Liver (tissue), 9 donors: ENCODE results near the gene RYR1. TPM values are rescaled to one million over a fixed set of nuclear protein-coding genes. Genes with fewer than 3 reads are reported as not detected.

Experiments
- DNase-seq: peaks from one replicate; pipeline ENCODE4 v3.0.0-alpha.2; 2017; ENCODE audit warnings: low spot score
- H3K27ac ChIP-seq, 2 donors: one replicate each; pipeline ENCODE4 v1.7.0; 2013; ENCODE audit warnings: inconsistent platforms in 2 of 2, low read length in 2 of 2, control low read depth in 1 of 2, low read depth in 1 of 2, mild to moderate bottlenecking in 1 of 2
- H3K27me3 ChIP-seq, 4 donors: one replicate each; pipeline versions ENCODE4 v1.6.1 to v1.7.0; 2013; ENCODE audit warnings: low read length in 3 of 4, inconsistent platforms in 1 of 4, mild to moderate bottlenecking in 1 of 4, moderate library complexity in 1 of 4; ENCODE audit not compliant: control insufficient read depth in 4 of 4, insufficient read depth in 4 of 4
- H3K36me3 ChIP-seq, 4 donors: one replicate each; pipeline versions ENCODE4 v1.6.1 to v1.7.0; 2013; ENCODE audit warnings: low read length in 3 of 4, mild to moderate bottlenecking in 3 of 4, low read depth in 1 of 4, moderate library complexity in 1 of 4; ENCODE audit not compliant: control insufficient read depth in 4 of 4, insufficient read depth in 3 of 4
- H3K4me1 ChIP-seq, 4 donors: one replicate each; pipeline versions ENCODE4 v1.6.1 to v1.7.0; 2013; ENCODE audit warnings: low read length in 3 of 4, mild to moderate bottlenecking in 3 of 4, moderate library complexity in 1 of 4; ENCODE audit not compliant: control insufficient read depth in 4 of 4, insufficient read depth in 4 of 4
- H3K4me3 ChIP-seq, 3 donors: one replicate each; pipeline versions ENCODE4 v1.6.1 to v1.7.0; 2013; ENCODE audit warnings: low read length in 3 of 3, control low read depth in 1 of 3, low read depth in 1 of 3, mild to moderate bottlenecking in 1 of 3
- H3K9ac ChIP-seq, 2 donors: one replicate each; pipeline ENCODE4 v1.7.0; 2013; ENCODE audit warnings: low read length in 2 of 2, mild to moderate bottlenecking in 2 of 2, moderate library complexity in 2 of 2, control low read depth in 1 of 2, low read depth in 1 of 2
- H3K9me3 ChIP-seq, 4 donors: one replicate each; pipeline versions ENCODE4 v1.6.1 to v1.7.0; 2013; ENCODE audit warnings: low read length in 3 of 4; ENCODE audit not compliant: control insufficient read depth in 4 of 4
- ATF3 ChIP-seq: IDR thresholded peaks from 2 replicates; pipeline ENCODE4 v1.6.1; 2016; ENCODE audit warnings: antibody characterized with exemption
- EGR1 ChIP-seq, 2 donors: IDR thresholded peaks; 2 replicates each; pipeline ENCODE4 v1.6.1; 2016 to 2018; ENCODE audit warnings: antibody characterized with exemption in 2 of 2, low read depth in 2 of 2
- FOXA1 ChIP-seq: IDR thresholded peaks from 2 replicates; pipeline ENCODE4 v1.6.1; 2016; ENCODE audit warnings: antibody characterized with exemption
- FOXA2 ChIP-seq: IDR thresholded peaks from 2 replicates; pipeline ENCODE4 v1.6.1; 2016; ENCODE audit warnings: antibody characterized with exemption
- GABPA ChIP-seq, 2 donors: IDR thresholded peaks in 1 of 2; conservative IDR thresholded peaks in 1 of 2; 2 replicates each; pipeline ENCODE4 v1.6.1; 2016; ENCODE audit warnings: antibody characterized with exemption in 2 of 2, mild to moderate bottlenecking in 1 of 2, moderate library complexity in 1 of 2
- HNF4A ChIP-seq, 2 donors: conservative IDR thresholded peaks; 2 replicates each; pipeline ENCODE4 v1.6.1; 2016; ENCODE audit warnings: antibody characterized with exemption in 2 of 2, mild to moderate bottlenecking in 2 of 2
- HNF4G ChIP-seq: IDR thresholded peaks from 2 replicates; pipeline ENCODE4 v1.6.1; 2016; ENCODE audit warnings: antibody characterized with exemption
- JUND ChIP-seq, 2 donors: IDR thresholded peaks; 2 replicates each; pipeline ENCODE4 v1.6.1; 2016; ENCODE audit warnings: antibody characterized with exemption in 2 of 2
- MAX ChIP-seq: IDR thresholded peaks from 2 replicates; pipeline ENCODE4 v1.6.1; 2016; ENCODE audit warnings: antibody characterized with exemption
- NR2F2 ChIP-seq: IDR thresholded peaks from 2 replicates; pipeline ENCODE4 v1.6.1; 2016; ENCODE audit warnings: antibody characterized with exemption
- RAD21 ChIP-seq, 2 donors: IDR thresholded peaks; 2 replicates each; pipeline ENCODE4 v1.6.1; 2016; ENCODE audit warnings: antibody characterized with exemption in 2 of 2, mild to moderate bottlenecking in 2 of 2
- RXRA ChIP-seq, 2 donors: IDR thresholded peaks; 2 replicates each; pipeline ENCODE4 v1.6.1; 2017 to 2018; ENCODE audit warnings: antibody characterized with exemption in 2 of 2, mild to moderate bottlenecking in 1 of 2
- SP1 ChIP-seq: IDR thresholded peaks from 2 replicates; pipeline ENCODE4 v1.6.1; 2018; ENCODE audit warnings: antibody characterized with exemption, mild to moderate bottlenecking
- TAF1 ChIP-seq: conservative IDR thresholded peaks from 2 replicates; pipeline ENCODE4 v1.6.1; 2016; ENCODE audit warnings: antibody characterized with exemption, mild to moderate bottlenecking
- YY1 ChIP-seq: IDR thresholded peaks from 2 replicates; pipeline ENCODE4 v1.6.1; 2016; ENCODE audit warnings: antibody characterized with exemption, mild to moderate bottlenecking
- ZBTB33 ChIP-seq: IDR thresholded peaks from 2 replicates; pipeline ENCODE4 v1.6.1; 2016; ENCODE audit warnings: antibody characterized with exemption
- WGBS: extraction: QIAGEN DNeasy Blood & Tissue Kit; methylation state at CpG from one replicate; pipeline ENCODE4 v1.1.7; 2013; 5-methylcytosine and 5-hydroxymethylcytosine counted together
- polyA plus RNA-seq, 2 donors: library from polyadenylated mRNA; stranded (reverse) in 1 of 2; unstranded in 1 of 2; fragments of 200-250 nt in 1 of 2; fragments of >200 nt in 1 of 2; fragmentation: Nextera tagmentation in 1 of 2; extraction: Ambion mirVana in 1 of 2; gene quantifications; one replicate each; pipeline versions ENCODE4 v1.2.1 to v1.2.3, GENCODE V29; 2013 to 2015
- total RNA-seq, 2 donors: library from RNA; depleted of rRNA; stranded (reverse); fragments of >200 nt; gene quantifications; one replicate each; pipeline ENCODE4 v1.2.3, GENCODE V29; 2014
- TF ChIP-seq, protein P1 (sequence below): IDR thresholded peaks from 2 replicates; pipeline ENCODE4 v1.6.1; 2016; ENCODE audit warnings: antibody characterized with exemption, mild to moderate bottlenecking
- TF ChIP-seq, protein P2 (sequence below): fragments of 150-350 bp; IDR thresholded peaks from 2 replicates; pipeline ENCODE4 v1.5.1; 2017; ENCODE audit warnings: improper control_type of control experiment, low read depth, low read length; ENCODE audit not compliant: missing input control
- donor health status: healthy.
- donor health status: healthy.
- donor health status: healthy.
- donor health status: healthy.
- donor health status: healthy.

The RYR1 gene
- total and polyA plus RNA-seq, 4 donors, result 0.01 to 0.70 (median 0.29) TPM

GRCh38 chr19:38412491-38412890 lies 21.0 kb upstream of the RYR1 start (continued):
- TF ChIP-seq, protein P1, sequence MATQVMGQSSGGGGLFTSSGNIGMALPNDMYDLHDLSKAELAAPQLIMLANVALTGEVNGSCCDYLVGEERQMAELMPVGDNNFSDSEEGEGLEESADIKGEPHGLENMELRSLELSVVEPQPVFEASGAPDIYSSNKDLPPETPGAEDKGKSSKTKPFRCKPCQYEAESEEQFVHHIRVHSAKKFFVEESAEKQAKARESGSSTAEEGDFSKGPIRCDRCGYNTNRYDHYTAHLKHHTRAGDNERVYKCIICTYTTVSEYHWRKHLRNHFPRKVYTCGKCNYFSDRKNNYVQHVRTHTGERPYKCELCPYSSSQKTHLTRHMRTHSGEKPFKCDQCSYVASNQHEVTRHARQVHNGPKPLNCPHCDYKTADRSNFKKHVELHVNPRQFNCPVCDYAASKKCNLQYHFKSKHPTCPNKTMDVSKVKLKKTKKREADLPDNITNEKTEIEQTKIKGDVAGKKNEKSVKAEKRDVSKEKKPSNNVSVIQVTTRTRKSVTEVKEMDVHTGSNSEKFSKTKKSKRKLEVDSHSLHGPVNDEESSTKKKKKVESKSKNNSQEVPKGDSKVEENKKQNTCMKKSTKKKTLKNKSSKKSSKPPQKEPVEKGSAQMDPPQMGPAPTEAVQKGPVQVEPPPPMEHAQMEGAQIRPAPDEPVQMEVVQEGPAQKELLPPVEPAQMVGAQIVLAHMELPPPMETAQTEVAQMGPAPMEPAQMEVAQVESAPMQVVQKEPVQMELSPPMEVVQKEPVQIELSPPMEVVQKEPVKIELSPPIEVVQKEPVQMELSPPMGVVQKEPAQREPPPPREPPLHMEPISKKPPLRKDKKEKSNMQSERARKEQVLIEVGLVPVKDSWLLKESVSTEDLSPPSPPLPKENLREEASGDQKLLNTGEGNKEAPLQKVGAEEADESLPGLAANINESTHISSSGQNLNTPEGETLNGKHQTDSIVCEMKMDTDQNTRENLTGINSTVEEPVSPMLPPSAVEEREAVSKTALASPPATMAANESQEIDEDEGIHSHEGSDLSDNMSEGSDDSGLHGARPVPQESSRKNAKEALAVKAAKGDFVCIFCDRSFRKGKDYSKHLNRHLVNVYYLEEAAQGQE, result no peak

DNA sequence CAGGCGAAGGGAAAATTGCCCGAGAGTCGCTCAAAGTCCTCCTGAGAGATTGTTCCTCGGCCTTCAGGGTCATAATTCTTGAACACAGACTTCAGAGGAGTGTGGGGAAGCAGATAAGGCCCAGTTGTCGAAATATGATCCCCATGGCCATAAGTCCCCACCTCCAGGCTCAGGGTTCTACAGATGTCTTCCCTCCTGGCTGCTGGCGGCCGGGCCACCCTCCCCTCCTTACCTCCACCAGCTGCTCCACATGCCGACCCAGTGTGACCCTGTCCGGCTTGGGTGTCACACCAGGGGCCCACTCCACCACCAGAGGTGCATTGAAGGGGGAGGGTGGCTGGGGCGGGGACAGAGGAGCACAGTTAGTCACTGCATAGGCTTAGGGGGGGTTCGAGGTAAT lies 20.5 kb upstream of the RYR1 start:
- WGBS, result 89% methylated on average over 11 of the region's 11 CpGs
- no peak overlapping the region for H3K4me3 ChIP-seq
- H3K9me3 ChIP-seq, result no peaks in the 10 kb centered on the region
- no peak for DNase-seq
- peaks cover 0 to under 1% (median 0%) of the 10 kb centered on the region in 4 donors for H3K4me1 ChIP-seq
- H3K36me3 ChIP-seq, result no peaks in the 10 kb centered on the region
- no peak overlapping the region for H3K27ac ChIP-seq
- no peak for TF ChIP-seq HNF4A (conservative IDR thresholded peaks at IDR 0.05)
- no peak overlapping the region for H3K9ac ChIP-seq
- no peaks in the 10 kb centered on the region for H3K27me3 ChIP-seq

DNA sequence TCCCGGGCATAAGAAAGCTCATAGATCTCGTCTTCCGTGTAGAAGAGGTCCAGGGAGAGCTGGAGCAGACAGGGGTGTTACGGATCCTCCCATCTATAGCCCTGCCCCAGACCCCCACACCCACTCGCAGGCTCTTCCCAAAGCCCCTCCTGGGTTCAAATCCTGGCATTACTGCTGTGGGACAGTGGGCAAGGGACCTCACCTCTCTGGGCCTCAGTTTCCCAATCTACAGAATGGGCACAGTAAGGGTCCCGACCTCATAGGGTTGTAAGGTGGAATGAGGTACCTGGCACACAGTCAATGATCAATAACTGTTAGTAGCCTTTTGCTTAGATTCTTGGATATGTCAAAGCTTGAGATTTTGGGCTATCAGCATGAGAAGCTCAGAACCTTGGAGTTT lies 20.1 kb upstream of the RYR1 start:
- H3K36me3 ChIP-seq, result no peaks in the 10 kb centered on the region
- no peak for TF ChIP-seq YY1
- TF ChIP-seq FOXA1, result no peak
- TF ChIP-seq ZBTB33, result no peak
- no peak for TF ChIP-seq TAF1
- no peak for TF ChIP-seq RXRA (IDR thresholded peaks at IDR 0.05)
- TF ChIP-seq, protein P2, sequence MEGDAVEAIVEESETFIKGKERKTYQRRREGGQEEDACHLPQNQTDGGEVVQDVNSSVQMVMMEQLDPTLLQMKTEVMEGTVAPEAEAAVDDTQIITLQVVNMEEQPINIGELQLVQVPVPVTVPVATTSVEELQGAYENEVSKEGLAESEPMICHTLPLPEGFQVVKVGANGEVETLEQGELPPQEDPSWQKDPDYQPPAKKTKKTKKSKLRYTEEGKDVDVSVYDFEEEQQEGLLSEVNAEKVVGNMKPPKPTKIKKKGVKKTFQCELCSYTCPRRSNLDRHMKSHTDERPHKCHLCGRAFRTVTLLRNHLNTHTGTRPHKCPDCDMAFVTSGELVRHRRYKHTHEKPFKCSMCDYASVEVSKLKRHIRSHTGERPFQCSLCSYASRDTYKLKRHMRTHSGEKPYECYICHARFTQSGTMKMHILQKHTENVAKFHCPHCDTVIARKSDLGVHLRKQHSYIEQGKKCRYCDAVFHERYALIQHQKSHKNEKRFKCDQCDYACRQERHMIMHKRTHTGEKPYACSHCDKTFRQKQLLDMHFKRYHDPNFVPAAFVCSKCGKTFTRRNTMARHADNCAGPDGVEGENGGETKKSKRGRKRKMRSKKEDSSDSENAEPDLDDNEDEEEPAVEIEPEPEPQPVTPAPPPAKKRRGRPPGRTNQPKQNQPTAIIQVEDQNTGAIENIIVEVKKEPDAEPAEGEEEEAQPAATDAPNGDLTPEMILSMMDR, result no peak
- TF ChIP-seq SP1, result no peak
- TF ChIP-seq GABPA (IDR thresholded peaks at IDR 0.05 in 1 of 2, conservative IDR thresholded peaks at IDR 0.05 in 1 of 2), result no peak
- no peak for TF ChIP-seq HNF4A (conservative IDR thresholded peaks at IDR 0.05)
- TF ChIP-seq RAD21 (IDR thresholded peaks at IDR 0.05), result no peak
- TF ChIP-seq MAX, result no peak
- no peak for TF ChIP-seq NR2F2
- TF ChIP-seq ATF3, result no peak
- TF ChIP-seq JUND (IDR thresholded peaks at IDR 0.05), result no peak
- TF ChIP-seq, protein P1, result no peak
- TF ChIP-seq FOXA2, result no peak
- no peak for TF ChIP-seq HNF4G
- no peak for TF ChIP-seq EGR1 (IDR thresholded peaks at IDR 0.05; ENCODE audit: low read depth in 2 of 2)
- 93% methylated on average over 6 of the region's 6 CpGs for WGBS

More for the DNA sequence above, 20.1 kb upstream of the RYR1 start:
- no peak for DNase-seq
- Histone ChIP-seq H3K4me3 (no peak overlapping the region), H3K27ac (no peak overlapping the region), H3K4me1 (peaks cover 0 to 4% (median 0%) of the 10 kb centered on the region in 4 donors), H3K9ac (no peak overlapping the region), H3K9me3 (no peaks in the 10 kb centered on the region), H3K27me3 (no peaks in the 10 kb centered on the region)
